ENCODE measurements around the gene KLHL7. TPM values are rescaled to one million over a fixed set of nuclear protein-coding genes. Genes with fewer than 3 reads are reported as not detected.
A peak's percentile ranks its signal among the peaks of the same experiment; 100 is the strongest.

The KLHL7 gene
- total RNA-seq, 1 experiment from 2014 or later, result 46.3 TPM

GRCh38 chr7:23098460-23098859, 7.1 kb upstream of the KLHL7 start:
- Histone ChIP-seq H3K9me2 (ENCODE audit: insufficient read depth) (no peaks in the 10 kb centered on the region), H3K27ac (no peak overlapping the region), H4K20me1 (ENCODE audit: insufficient read depth) (no peaks in the 10 kb centered on the region), H3K9me3 (ENCODE audit: insufficient read depth, low read depth) (no peaks in the 10 kb centered on the region; the same call in 1 of the 2 replicates), H3K4me2 (no peak overlapping the region), H3K4me3 (no peak overlapping the region), H3K4me1 (replicated peaks; ENCODE audit: insufficient read depth) (no peaks in the 10 kb centered on the region), H3F3A (ENCODE audit: insufficient read depth, low read depth) (no peaks in the 10 kb centered on the region), H3K79me2 (ENCODE audit: low read depth) (no peaks in the 10 kb centered on the region), H3K27me3 (ENCODE audit: insufficient read depth, low read depth) (no peaks in the 10 kb centered on the region), H2AFZ (no peak overlapping the region), H3K36me3 (ENCODE audit: low read depth) (no peaks in the 10 kb centered on the region)
- ChIA-PET CTCF (interaction anchor here (1.5 kb wide), 1 partner anchor 12 kb away, joined by 12 read pairs; no protein-coding TSS in a partner anchor), POLR2A (ENCODE audit: unreplicated experiment) (no interaction called here)
- intact Hi-C loops (cut with micrococcal nuclease; ENCODE audit: unreplicated experiment), result no loop called here
- no peak for DNase-seq
- no TSS peak for BruUV-seq (replicated peaks)
- TF ChIP-seq CTCF (conservative IDR thresholded peaks at IDR 0.05) (no peak), EZH2 (IDR thresholded peaks at IDR 0.05; ENCODE audit: low read depth) (no peak)

GRCh38 chr7:23100697-23101096, 4.9 kb upstream of the KLHL7 start:
- Histone ChIP-seq H3K27me3 (ENCODE audit: insufficient read depth, low read depth) (no peaks in the 10 kb centered on the region), H3K36me3 (ENCODE audit: low read depth) (no peaks in the 10 kb centered on the region), H4K20me1 (ENCODE audit: insufficient read depth) (no peaks in the 10 kb centered on the region), H3F3A (ENCODE audit: insufficient read depth, low read depth) (no peaks in the 10 kb centered on the region), H3K4me3 (no peak overlapping the region), H3K4me1 (replicated peaks; ENCODE audit: insufficient read depth) (peaks cover 7% of the 10 kb centered on the region; the same call in 1 of the 2 replicates), H3K79me2 (ENCODE audit: low read depth) (peaks cover 9% of the 10 kb centered on the region; the same call in 1 of the 2 replicates), H3K4me2 (no peak overlapping the region), H3K9me3 (ENCODE audit: insufficient read depth, low read depth) (no peaks in the 10 kb centered on the region; the same call in 1 of the 2 replicates), H3K27ac (no peak overlapping the region), H3K9me2 (ENCODE audit: insufficient read depth) (no peaks in the 10 kb centered on the region), H2AFZ (no peak overlapping the region)
- BruUV-seq (replicated peaks), result no TSS peak
- intact Hi-C loops (cut with micrococcal nuclease; ENCODE audit: unreplicated experiment), result no loop called here
- ChIA-PET CTCF (no interaction called here), POLR2A (ENCODE audit: unreplicated experiment) (no interaction called here)
- DNase-seq, result no peak
- TF ChIP-seq CTCF (conservative IDR thresholded peaks at IDR 0.05) (no peak), EZH2 (IDR thresholded peaks at IDR 0.05; ENCODE audit: low read depth) (no peak)

GRCh38 chr7:23105086-23105643, 420 bp upstream of the KLHL7 start:
- Histone ChIP-seq H2AFZ (peak overlapping the region; percentile 98), H3K4me3 (peak overlapping the region; percentile 80), H3K27ac (peak overlapping the region; percentile 80), H4K20me1 (ENCODE audit: insufficient read depth) (no peaks in the 10 kb centered on the region), H3K27me3 (ENCODE audit: insufficient read depth, low read depth) (no peaks in the 10 kb centered on the region), H3K9me2 (ENCODE audit: insufficient read depth) (no peaks in the 10 kb centered on the region; the same call in 1 of the 2 replicates), H3K4me2 (peak overlapping the region; percentile 84), H3F3A (ENCODE audit: insufficient read depth, low read depth) (no peaks in the 10 kb centered on the region), H3K9me3 (ENCODE audit: insufficient read depth, low read depth) (no peaks in the 10 kb centered on the region), H3K36me3 (ENCODE audit: low read depth) (no peaks in the 10 kb centered on the region), H3K4me1 (replicated peaks; ENCODE audit: insufficient read depth) (peaks cover 20% of the 10 kb centered on the region), H3K79me2 (ENCODE audit: low read depth) (peaks cover 49% of the 10 kb centered on the region)
- no peak for TF ChIP-seq EZH2 (IDR thresholded peaks at IDR 0.05; ENCODE audit: low read depth)
- TF ChIP-seq CTCF (conservative IDR thresholded peaks at IDR 0.05), result no peak
- no peak for DNase-seq
- ChIA-PET CTCF (interaction anchor here (0.8 to 1.3 kb wide), 2 partner anchors 19 to 441 kb away, joined by 3 to 4 read pairs; no protein-coding TSS in a partner anchor), POLR2A (ENCODE audit: unreplicated experiment) (interaction anchor here (0.5 to 0.7 kb wide), 4 partner anchors 19 to 606 kb away, joined by 3 to 8 read pairs (median 4); no protein-coding TSS in a partner anchor)
- intact Hi-C loops (cut with micrococcal nuclease; ENCODE audit: unreplicated experiment), result loop anchor here (1.0 to 5.0 kb wide), 2 partner anchors 76 to 93 kb away; partner anchors contain the start of gene HYCC1
- BruUV-seq (replicated peaks), result TSS peak; percentile 65
